CD8-positive, alpha-beta memory T cell (primary cell): Measurements from ENCODE around the gene KMT2C. TPM values are rescaled to one million over a fixed set of nuclear protein-coding genes. Genes with fewer than 3 reads are reported as not detected.
"Not testable (repeated sequence)": the region's sequence is repeated elsewhere in the genome, so short reads cannot be mapped to it uniquely, and the experiment has no call there.

ENCODE experiments used
- CTCF ChIA-PET: fragments of 350-600 bp; sonication (Branson Sonifier 250); formaldehyde crosslinking; loops from one replicate; lab custom pipeline; 2021; ENCODE audit warnings: antibody characterized with exemption; lab: Charles Lee
- POLR2A ChIA-PET: fragments of 350-600 bp; sonication (Branson Sonifier 250); formaldehyde crosslinking; loops from one replicate; lab custom pipeline; 2021; ENCODE audit warnings: antibody characterized with exemption; lab: Charles Lee
- DNase-seq, 5 donors: peaks; one replicate each; pipeline versions ENCODE4 v3.0.0 to v3.0.0-alpha.2; 2020 to 2022; ENCODE audit warnings: mixed read lengths in 1 of 5
- H3K27ac ChIP-seq: one replicate; pipeline ENCODE4 v1.7.0; 2013; ENCODE audit warnings: low read depth, mild to moderate bottlenecking, low read length, moderate library complexity
- H3K27me3 ChIP-seq: 2 replicates; pipeline ENCODE4 v1.7.0; 2013; ENCODE audit warnings: low read length, mild to moderate bottlenecking; ENCODE audit not compliant: insufficient read depth, poor library complexity, severe bottlenecking
- H3K36me3 ChIP-seq: 2 replicates; pipeline ENCODE4 v1.7.0; 2013; ENCODE audit warnings: mild to moderate bottlenecking, low read length, moderate library complexity; ENCODE audit not compliant: insufficient read depth
- H3K4me1 ChIP-seq: 2 replicates; pipeline ENCODE4 v1.7.0; 2013; ENCODE audit warnings: mild to moderate bottlenecking, low read length, moderate library complexity; ENCODE audit not compliant: insufficient read depth
- H3K4me3 ChIP-seq: 2 replicates; pipeline ENCODE4 v1.7.0; 2013; ENCODE audit warnings: mild to moderate bottlenecking, low read length
- H3K9me3 ChIP-seq: 2 replicates; pipeline ENCODE4 v1.7.0; 2013; ENCODE audit warnings: mild to moderate bottlenecking, low read length
- H3K27ac Mint-ChIP-seq, 8 donors: one replicate each; pipeline ENCODE4 v1.8.0; 2020 to 2021; ENCODE audit warnings: mixed read lengths in 8 of 8, mild to moderate bottlenecking in 6 of 8, inconsistent platforms in 3 of 8, moderate library complexity in 3 of 8
- H3K27me3 Mint-ChIP-seq, 2 donors: one replicate each; pipeline ENCODE4 v1.8.0; 2020 to 2021; ENCODE audit warnings: mixed read lengths in 2 of 2, mild to moderate bottlenecking in 1 of 2, moderate library complexity in 1 of 2
- H3K36me3 Mint-ChIP-seq, 3 donors: one replicate each; pipeline ENCODE4 v1.8.0; 2020 to 2021; ENCODE audit warnings: mixed read lengths in 3 of 3, inconsistent platforms in 1 of 3, mild to moderate bottlenecking in 1 of 3
- H3K4me1 Mint-ChIP-seq, 3 donors: one replicate each; pipeline ENCODE4 v1.8.0; 2020 to 2021; ENCODE audit warnings: mixed read lengths in 3 of 3, inconsistent platforms in 1 of 3, mild to moderate bottlenecking in 1 of 3
- H3K4me3 Mint-ChIP-seq, 7 donors: one replicate each; pipeline ENCODE4 v1.8.0; 2020 to 2021; ENCODE audit warnings: mixed read lengths in 7 of 7, mild to moderate bottlenecking in 6 of 7, moderate library complexity in 4 of 7, inconsistent platforms in 2 of 7
- H3K9me3 Mint-ChIP-seq, 5 donors: one replicate each; pipeline ENCODE4 v1.8.0; 2020 to 2022; ENCODE audit warnings: mixed read lengths in 5 of 5, mild to moderate bottlenecking in 3 of 5, moderate library complexity in 2 of 5, inconsistent platforms in 1 of 5
- polyA plus RNA-seq: library from polyadenylated mRNA; unstranded; fragments of 300-500 nt; fragmentation: Illumina TruSeq; gene quantifications from one replicate; pipeline ENCODE4 v1.2.3, GENCODE V29; 2021
- total RNA-seq, 2 experiments: library from RNA; stranded (reverse); gene quantifications; one replicate each; pipeline ENCODE4 v1.2.3, GENCODE V29; 2021

The KMT2C gene
- total and polyA plus RNA-seq, 3 experiments from 2014 or later: 18.7 to 45.3 (median 42.0) TPM

- H3K4me1 Mint-ChIP-seq: peaks cover 41 to 69% (median 68%) of the 10 kb centered on the region in 3 donors
- H3K36me3 ChIP-seq, H3K4me3 ChIP-seq, H3K36me3 Mint-ChIP-seq, H3K27ac Mint-ChIP-seq, H3K9me3 ChIP-seq, H3K27me3 Mint-ChIP-seq, H3K4me1 ChIP-seq, POLR2A ChIA-PET, DNase-seq, H3K27me3 ChIP-seq, H3K27ac ChIP-seq, H3K4me3 Mint-ChIP-seq, CTCF ChIA-PET: not testable (repeated sequence)
- peaks cover 0 to 13% (median 0%) of the 10 kb centered on the region in 5 donors for H3K9me3 Mint-ChIP-seq
These were observed 58.9 kb downstream of the KMT2C start for GRCh38 chr7:152376716-152377484.

- Histone ChIP-seq H3K9me3 (no peaks in the 10 kb centered on the region), H3K36me3 (no peaks in the 10 kb centered on the region), H3K4me3 (no peak overlapping the region), H3K4me1 (peaks cover 22% of the 10 kb centered on the region), H3K27ac (no peak overlapping the region), H3K27me3 (no peaks in the 10 kb centered on the region)
- Mint-ChIP-seq H3K27me3 (no peaks in the 10 kb centered on the region), H3K4me3 (no peak overlapping the region), H3K27ac (peak overlapping the region in 3 of 8 donors; percentile 18 to 88 (median 76)), H3K9me3 (peaks cover 2 to 16% (median 5%) of the 10 kb centered on the region in 5 donors), H3K36me3 (peaks cover 11 to 17% (median 15%) of the 10 kb centered on the region in 3 donors), H3K4me1 (peaks cover 50 to 84% (median 84%) of the 10 kb centered on the region in 3 donors)
- POLR2A ChIA-PET: interaction anchor here (0.7 kb wide), 1 partner anchor 213 kb away, joined by 3 read pairs; no protein-coding TSS in a partner anchor
- DNase-seq: no peak
- CTCF ChIA-PET: no interaction called here
These were observed 65.5 kb downstream of the KMT2C start for GRCh38 chr7:152370297-152370696.

- ChIA-PET POLR2A (no interaction called here), CTCF (no interaction called here)
- no peaks in the 10 kb centered on the region for H3K27me3 ChIP-seq
- no peaks in the 10 kb centered on the region for H3K9me3 ChIP-seq
- Mint-ChIP-seq H3K27me3 (no peaks in the 10 kb centered on the region), H3K4me3 (peak overlapping the region in 1 of 7 donors; percentile 43), H3K36me3 (peaks cover 11 to 17% (median 15%) of the 10 kb centered on the region in 3 donors), H3K27ac (peak overlapping the region in 5 of 8 donors; percentile 3 to 35 (median 15)), H3K9me3 (peaks cover 2 to 16% (median 5%) of the 10 kb centered on the region in 5 donors), H3K4me1 (peaks cover 51 to 87% (median 87%) of the 10 kb centered on the region in 3 donors)
- peaks cover 27% of the 10 kb centered on the region for H3K4me1 ChIP-seq
- H3K36me3 ChIP-seq: no peaks in the 10 kb centered on the region
- no peak overlapping the region for H3K27ac ChIP-seq
- H3K4me3 ChIP-seq: no peak overlapping the region
- DNase-seq: no peak
These were observed 66.3 kb downstream of the KMT2C start for GRCh38 chr7:152369518-152369917.

GRCh38 chr7:152367170-152367569 is 68.6 kb downstream of the KMT2C start:
- H3K36me3 Mint-ChIP-seq: peaks cover 9 to 15% (median 14%) of the 10 kb centered on the region in 3 donors
- CTCF ChIA-PET: no interaction called here

GRCh38 chr7:152366662-152367061 is 69.1 kb downstream of the KMT2C start:
- no peaks in the 10 kb centered on the region for H3K27me3 ChIP-seq
- H3K9me3 ChIP-seq: no peaks in the 10 kb centered on the region
- H3K4me1 Mint-ChIP-seq: peaks cover 65 to 89% (median 87%) of the 10 kb centered on the region in 3 donors
- H3K9me3 Mint-ChIP-seq: peaks cover under 1 to 5% (median 3%) of the 10 kb centered on the region in 5 donors
- H3K27ac Mint-ChIP-seq: peak overlapping the region in 1 of 8 donors; percentile 39
- POLR2A ChIA-PET: no interaction called here
- no peak overlapping the region for H3K4me3 ChIP-seq
- peak overlapping the region in 1 of 7 donors; percentile 71 for H3K4me3 Mint-ChIP-seq
- no peak overlapping the region for H3K27ac ChIP-seq
- CTCF ChIA-PET: no interaction called here
- H3K27me3 Mint-ChIP-seq: no peaks in the 10 kb centered on the region
- no peaks in the 10 kb centered on the region for H3K36me3 ChIP-seq
- no peak for DNase-seq
- H3K36me3 Mint-ChIP-seq: peaks cover 9 to 14% (median 13%) of the 10 kb centered on the region in 3 donors
- H3K4me1 ChIP-seq: peaks cover 44% of the 10 kb centered on the region

More at GRCh38 chr7:152367170-152367569, 68.6 kb downstream of the KMT2C start:
- Histone ChIP-seq H3K27ac (no peak overlapping the region), H3K36me3 (no peaks in the 10 kb centered on the region), H3K27me3 (no peaks in the 10 kb centered on the region), H3K4me3 (no peak overlapping the region), H3K9me3 (no peaks in the 10 kb centered on the region), H3K4me1 (peaks cover 47% of the 10 kb centered on the region)
- no peak for DNase-seq
- Mint-ChIP-seq H3K9me3 (peaks cover 2 to 5% (median 4%) of the 10 kb centered on the region in 5 donors), H3K27ac (no peak overlapping the region), H3K4me1 (peaks cover 62 to 88% (median 87%) of the 10 kb centered on the region in 3 donors), H3K4me3 (no peak overlapping the region), H3K27me3 (no peaks in the 10 kb centered on the region)
- POLR2A ChIA-PET: no interaction called here

GRCh38 chr7:152365982-152366603 is 69.7 kb downstream of the KMT2C start:
- Histone ChIP-seq H3K4me1 (peaks cover 39% of the 10 kb centered on the region), H3K9me3 (no peaks in the 10 kb centered on the region), H3K27me3 (no peaks in the 10 kb centered on the region), H3K27ac (no peak overlapping the region), H3K4me3 (no peak overlapping the region), H3K36me3 (no peaks in the 10 kb centered on the region)
- H3K4me3 Mint-ChIP-seq: no peak overlapping the region
- CTCF ChIA-PET: no interaction called here
- peak overlapping the region in 2 of 8 donors; percentile 44 to 52 for H3K27ac Mint-ChIP-seq
- H3K27me3 Mint-ChIP-seq: no peaks in the 10 kb centered on the region
- H3K9me3 Mint-ChIP-seq: peaks cover 0 to 3% (median under 1%) of the 10 kb centered on the region in 5 donors
- no peak for DNase-seq
- peaks cover 62 to 85% (median 85%) of the 10 kb centered on the region in 3 donors for H3K4me1 Mint-ChIP-seq
- H3K36me3 Mint-ChIP-seq: peaks cover 9 to 13% (median 9%) of the 10 kb centered on the region in 3 donors
- POLR2A ChIA-PET: no interaction called here

- DNase-seq: no peak
- CTCF ChIA-PET: no interaction called here
- Histone ChIP-seq H3K4me3 (no peak overlapping the region), H3K36me3 (no peaks in the 10 kb centered on the region), H3K4me1 (peaks cover 36% of the 10 kb centered on the region), H3K9me3 (no peaks in the 10 kb centered on the region), H3K27ac (no peak overlapping the region), H3K27me3 (no peaks in the 10 kb centered on the region)
- POLR2A ChIA-PET: no interaction called here
- peak overlapping the region in 2 of 8 donors; percentile 66 for H3K27ac Mint-ChIP-seq
- H3K4me3 Mint-ChIP-seq: no peak overlapping the region
- H3K9me3 Mint-ChIP-seq: peaks cover 0 to 3% (median 0%) of the 10 kb centered on the region in 5 donors
- peaks cover 48 to 70% (median 70%) of the 10 kb centered on the region in 3 donors for H3K4me1 Mint-ChIP-seq
- H3K36me3 Mint-ChIP-seq: peaks cover 8 to 13% (median 9%) of the 10 kb centered on the region in 3 donors
- no peaks in the 10 kb centered on the region for H3K27me3 Mint-ChIP-seq
These were observed 72.0 kb downstream of the KMT2C start for GRCh38 chr7:152363798-152364197.
